HCT116 (cell line): ENCODE results near the gene NHERF2. TPM values are rescaled to one million over a fixed set of nuclear protein-coding genes. Genes with fewer than 3 reads are reported as not detected.

ENCODE experiments used
- ATAC-seq: fragments of 200-7000 bp; cut with Tn5 transposase; 2 replicates; pipeline ENCODE4 v1.9.1; 2020; ENCODE audit warnings: mild to moderate bottlenecking, moderate library complexity
- BruUV-seq: library from RNA; stranded (reverse); fragments of 400-500 nt; replicated peaks from 2 replicates; lab custom pipeline; 2021; lab: Mats Ljungman, UMichigan
- CTCF ChIA-PET: fragments of 300-600 bp; sonication (Branson Sonifier 250); formaldehyde crosslinking; loops from one replicate; lab custom pipeline; 2021; ENCODE audit warnings: antibody characterized with exemption; lab: Charles Lee
- POLR2A ChIA-PET: fragments of 300-600, 350-600 bp; sonication (Branson Sonifier 250); formaldehyde crosslinking; loops from one replicate; lab custom pipeline; 2021; ENCODE audit warnings: antibody characterized with exemption; lab: Charles Lee
- RAD21 ChIA-PET, 2 experiments: fragments of 300-600 bp; sonication (Branson Sonifier 250); formaldehyde crosslinking; loops; one replicate each; lab custom pipeline; 2023; ENCODE audit warnings: low total read pairs in 2 of 2; ENCODE audit not compliant: uncharacterized antibody in 2 of 2, unreplicated experiment in 2 of 2, low non-redundant PET in 1 of 2; lab: Charles Lee
- DNase-seq: peaks from one replicate; pipeline ENCODE4 v3.0.0-alpha.2; 2010; ENCODE audit warnings: low read depth, low spot score
- H2AFZ ChIP-seq: fragments of 200-600 bp; shearing (Covaris generic), sonication (generic); 2 replicates; pipeline ENCODE4 v1.6.1; 2017; ENCODE audit warnings: low read depth, mixed run types, mixed read lengths, antibody characterized with exemption, low read length; ENCODE audit not compliant: poor library complexity, severe bottlenecking
- H3K27ac ChIP-seq: 2 replicates; pipeline ENCODE4 v1.5.1; 2012; ENCODE audit warnings: low read depth, low read length
- H3K27me3 ChIP-seq: fragments of 200-600 bp; sonication (generic); 2 replicates; pipeline ENCODE4 v1.6.1; 2016; ENCODE audit warnings: mixed run types, low read length, mixed read lengths; ENCODE audit not compliant: insufficient read depth
- H3K36me3 ChIP-seq, 2 experiments: fragments of 200-500 bp in 1 of 2; fragments of 200-600 bp in 1 of 2; sonication (Bioruptor generic) in 1 of 2; sonication (generic) in 1 of 2; 2 replicates each; pipeline versions ENCODE4 v1.5.1 to v1.6.1; 2014 to 2016; ENCODE audit warnings: low read length in 2 of 2, inconsistent platforms in 1 of 2, mixed read lengths in 1 of 2, mixed run types in 1 of 2; ENCODE audit not compliant: insufficient read depth in 2 of 2, control insufficient read depth in 1 of 2
- H3K4me1 ChIP-seq, 2 experiments: fragments of 200-600 bp in 1 of 2; sonication (generic) in 1 of 2; 2 replicates each; pipeline versions ENCODE4 v1.5.1 to v1.6.1; 2012 to 2017; ENCODE audit warnings: low read length in 2 of 2, inconsistent platforms in 1 of 2, mild to moderate bottlenecking in 1 of 2, mixed read lengths in 1 of 2, mixed run types in 1 of 2, moderate library complexity in 1 of 2; ENCODE audit not compliant: insufficient read depth in 2 of 2, control insufficient read depth in 1 of 2
- H3K4me2 ChIP-seq: fragments of 200-600 bp; sonication (generic); 2 replicates; pipeline ENCODE4 v1.6.1; 2017; ENCODE audit warnings: mixed run types, low read length, mixed read lengths
- H3K4me3 ChIP-seq, 2 experiments: fragments of 200-600 bp in 1 of 2; sonication (generic) in 1 of 2; replicated peaks in 1 of 2; 2 replicates each; pipeline ENCODE4 v1.5.1; 2011 to 2016; ENCODE audit warnings: low read length in 2 of 2, control low read depth in 1 of 2, low read depth in 1 of 2, mild to moderate bottlenecking in 1 of 2, mixed read lengths in 1 of 2, mixed run types in 1 of 2
- H3K79me2 ChIP-seq: fragments of 200-600 bp; sonication (generic); 2 replicates; pipeline ENCODE4 v1.6.1; 2017; ENCODE audit warnings: mild to moderate bottlenecking, mixed run types, low read length, moderate library complexity, mixed read lengths; ENCODE audit not compliant: insufficient read depth
- H3K9ac ChIP-seq: fragments of 200-600 bp; sonication (generic); 2 replicates; pipeline ENCODE4 v1.6.1; 2016; ENCODE audit warnings: low read length, mixed read lengths
- H3K9me2 ChIP-seq: fragments of 200-600 bp; sonication (generic), shearing (Covaris generic); 2 replicates; pipeline ENCODE4 v1.6.1; 2017; ENCODE audit warnings: mixed run types, mild to moderate bottlenecking, moderate library complexity; ENCODE audit not compliant: insufficient read depth
- H3K9me3 ChIP-seq, 2 experiments: fragments of 200-500 bp in 1 of 2; fragments of 200-600 bp in 1 of 2; sonication (Bioruptor generic) in 1 of 2; sonication (generic) in 1 of 2; 2 replicates each; pipeline ENCODE4 v1.6.1; 2014 to 2017; ENCODE audit warnings: low read length in 2 of 2, mixed read lengths in 2 of 2, inconsistent platforms in 1 of 2, low read depth in 1 of 2, mild to moderate bottlenecking in 1 of 2, mixed run types in 1 of 2, moderate library complexity in 1 of 2; ENCODE audit not compliant: control insufficient read depth in 1 of 2, insufficient read depth in 1 of 2
- H4K20me1 ChIP-seq: fragments of 200-600 bp; sonication (generic), shearing (Covaris generic); 2 replicates; pipeline ENCODE4 v1.6.1; 2017; ENCODE audit warnings: mixed run types, mild to moderate bottlenecking, moderate library complexity; ENCODE audit not compliant: insufficient read depth
- CBX3 ChIP-seq: IDR thresholded peaks from 2 replicates; pipeline ENCODE4 v1.6.1; 2012; ENCODE audit warnings: low read depth
- CEBPB ChIP-seq: IDR thresholded peaks from 2 replicates; pipeline ENCODE4 v1.6.1; 2012; ENCODE audit warnings: low read depth
- CTCF ChIP-seq, 3 experiments: fragments of 200-600 bp in 1 of 3; sonication (generic) in 1 of 3; IDR thresholded peaks in 2 of 3; conservative IDR thresholded peaks in 1 of 3; 2 replicates each; pipeline ENCODE4 v1.5.1; 2012 to 2017; ENCODE audit warnings: low read depth in 2 of 3, low read length in 2 of 3, antibody characterized with exemption in 1 of 3, borderline replicate concordance in 1 of 3, control low read depth in 1 of 3, mild to moderate bottlenecking in 1 of 3, mixed read lengths in 1 of 3, mixed run types in 1 of 3, moderate library complexity in 1 of 3; ENCODE audit not compliant: insufficient read depth in 1 of 3
- ELF1 ChIP-seq: IDR thresholded peaks from 2 replicates; pipeline ENCODE4 v1.6.1; 2012; ENCODE audit warnings: low read depth, borderline replicate concordance
- FOSL1 ChIP-seq: IDR thresholded peaks from 2 replicates; pipeline ENCODE4 v1.6.1; 2012; ENCODE audit warnings: low read depth
- POLR2A ChIP-seq: IDR thresholded peaks from 2 replicates; pipeline ENCODE4 v1.7.0; 2011; ENCODE audit warnings: borderline replicate concordance; ENCODE audit not compliant: insufficient read depth, insufficient read length; ENCODE audit errors: extremely low read depth
- RAD21 ChIP-seq: IDR thresholded peaks from 2 replicates; pipeline ENCODE4 v1.6.1; 2012; ENCODE audit warnings: low read depth, mild to moderate bottlenecking
- SIN3A ChIP-seq: IDR thresholded peaks from 2 replicates; pipeline ENCODE4 v1.6.1; 2012; ENCODE audit warnings: low read depth
- TCF7L2 ChIP-seq: IDR thresholded peaks from 2 replicates; pipeline ENCODE4 v1.7.0; 2011; ENCODE audit warnings: borderline replicate concordance, inconsistent platforms; ENCODE audit not compliant: insufficient read depth, insufficient read length; ENCODE audit errors: extremely low read depth
- ZFX ChIP-seq: fragments of 450-650 bp; IDR thresholded peaks from 2 replicates; pipeline ENCODE4 v1.6.1; 2017
- intact Hi-C: fragments of 100-400 bp; cut with micrococcal nuclease; formaldehyde crosslinking; loops from 2 replicates; pipeline ENCODE4 v1.10.0; 2022
- total RNA-seq: library from RNA; stranded (reverse); gene quantifications from one replicate; pipeline ENCODE4 v1.2.1, GENCODE V29; 2021; ENCODE audit not compliant: unreplicated experiment
- TF ChIP-seq, protein P1 (sequence below): IDR thresholded peaks from 2 replicates; pipeline ENCODE4 v1.6.1; 2012

Gene NHERF2
- total RNA-seq, 1 experiment from 2014 or later, result 58.4 TPM

DNA sequence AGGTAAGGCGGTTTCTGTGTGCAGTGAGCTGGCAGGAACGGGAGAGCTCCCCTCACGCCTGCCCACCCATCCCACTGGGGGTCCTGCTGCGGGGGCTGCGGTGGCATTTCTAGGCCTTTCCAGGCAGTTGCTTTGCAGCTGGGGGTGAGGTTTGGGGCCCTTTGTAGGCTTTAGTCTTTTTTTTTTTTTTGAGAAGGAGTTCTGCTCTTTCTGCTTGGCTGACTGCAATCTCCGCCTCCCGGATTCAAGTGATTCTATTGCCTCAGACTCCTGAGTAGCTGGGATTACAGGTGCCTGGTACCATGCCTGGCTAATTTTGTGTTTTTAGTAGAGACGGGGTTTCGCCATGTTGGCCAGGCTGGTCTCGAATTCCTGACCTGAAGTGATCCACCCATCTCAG, 32.2 kb downstream of the NHERF2 start (continued):
- TF ChIP-seq CTCF (IDR thresholded peaks at IDR 0.05 in 2 of 3, conservative IDR thresholded peaks at IDR 0.05 in 1 of 3; ENCODE audit: borderline replicate concordance in 1 of 3, insufficient read depth in 1 of 3, low read depth in 2 of 3, low read length in 2 of 3), result no peak
- no peak for TF ChIP-seq SIN3A
- TF ChIP-seq, protein P1, sequence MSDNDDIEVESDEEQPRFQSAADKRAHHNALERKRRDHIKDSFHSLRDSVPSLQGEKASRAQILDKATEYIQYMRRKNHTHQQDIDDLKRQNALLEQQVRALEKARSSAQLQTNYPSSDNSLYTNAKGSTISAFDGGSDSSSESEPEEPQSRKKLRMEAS, result no peak

DNA sequence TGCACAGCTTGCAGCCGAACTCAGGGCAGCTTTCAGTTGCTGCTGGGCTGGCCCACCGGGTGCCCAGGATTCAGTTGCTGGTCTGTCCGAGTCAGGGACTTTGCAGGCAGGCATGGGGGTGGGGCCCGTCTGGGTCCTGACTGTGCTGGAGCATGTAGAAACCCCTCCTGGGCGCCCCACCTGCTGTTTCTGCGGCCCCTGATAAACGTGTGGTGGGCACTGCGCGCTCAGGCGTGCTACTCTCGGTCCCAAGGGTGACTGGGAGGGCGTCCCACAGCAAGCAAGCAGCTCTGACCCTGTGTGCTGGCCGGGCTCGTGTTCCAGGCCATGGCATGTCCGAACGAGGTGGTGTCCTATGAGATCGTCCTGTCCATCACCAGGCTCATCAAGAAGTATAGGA, 33.6 kb downstream of the NHERF2 start:
- no peaks in the 10 kb centered on the region for H3K27me3 ChIP-seq
- no peaks in the 10 kb centered on the region for H3K9me3 ChIP-seq
- ATAC-seq (no peak), DNase-seq (no peak)
- TF ChIP-seq CEBPB (no peak), CTCF (IDR thresholded peaks at IDR 0.05 in 2 of 3, conservative IDR thresholded peaks at IDR 0.05 in 1 of 3; ENCODE audit: borderline replicate concordance in 1 of 3, insufficient read depth in 1 of 3, low read depth in 2 of 3, low read length in 2 of 3) (no peak), FOSL1 (no peak), CBX3 (no peak), ZFX (no peak), RAD21 (no peak), POLR2A (no peak), ELF1 (no peak), TCF7L2 (no peak)
- TF ChIP-seq, protein P1, result no peak
- H3K36me3 ChIP-seq, result no peaks in the 10 kb centered on the region; a peak in 1 of 4 replicates
- H3K4me2 ChIP-seq, result no peak overlapping the region
- no peaks in the 10 kb centered on the region for H4K20me1 ChIP-seq
- ChIA-PET RAD21 (no interaction called here), CTCF (no interaction called here), POLR2A (no interaction called here)
- no peaks in the 10 kb centered on the region for H3K4me1 ChIP-seq
- H3K79me2 ChIP-seq, result no peaks in the 10 kb centered on the region
- intact Hi-C loops, result no loop called here
- H2AFZ ChIP-seq, result no peak overlapping the region
- no peak overlapping the region for H3K9ac ChIP-seq
- H3K9me2 ChIP-seq, result no peaks in the 10 kb centered on the region
- BruUV-seq, result no TSS peak
- no peak overlapping the region for H3K27ac ChIP-seq
- no peak overlapping the region for H3K4me3 ChIP-seq
